Panc1 (cell line): ENCODE data around the gene MVK.

Experiments
- CTCF ChIP-seq: fragments of 450-650 bp; IDR thresholded peaks from 2 replicates; pipeline ENCODE4 v1.5.1; 2017; ENCODE audit warnings: mild to moderate bottlenecking
- POLR2AphosphoS5 ChIP-seq: IDR thresholded peaks from 2 replicates; pipeline ENCODE4 v1.6.1; 2012; ENCODE audit warnings: mild to moderate bottlenecking, low read depth, low read length, moderate library complexity
- SIN3A ChIP-seq: IDR thresholded peaks from 2 replicates; pipeline ENCODE4 v1.6.1; 2012; ENCODE audit warnings: low read depth, mild to moderate bottlenecking, low read length, moderate library complexity, borderline replicate concordance; ENCODE audit not compliant: insufficient read depth

GRCh38 chr12:109534456-109534855 lies 39.1 kb upstream of the MVK start:
- no peak for TF ChIP-seq SIN3A
- no peak for TF ChIP-seq CTCF
- no peak for TF ChIP-seq POLR2AphosphoS5
